GM21737 (cell line): ENCODE data around the gene CELF6.
"Not testable (repeated sequence)": the region's sequence is repeated elsewhere in the genome, so short reads cannot be mapped to it uniquely, and the experiment has no call there.

ENCODE experiments used
- ATAC-seq: cut with Tn5 transposase; IDR thresholded peaks from one replicate; pipeline ENCODE4 v1.9.1; 2021; ENCODE audit warnings: mild to moderate bottlenecking, moderate library complexity; ENCODE audit not compliant: unreplicated experiment

The CELF6 gene

DNA sequence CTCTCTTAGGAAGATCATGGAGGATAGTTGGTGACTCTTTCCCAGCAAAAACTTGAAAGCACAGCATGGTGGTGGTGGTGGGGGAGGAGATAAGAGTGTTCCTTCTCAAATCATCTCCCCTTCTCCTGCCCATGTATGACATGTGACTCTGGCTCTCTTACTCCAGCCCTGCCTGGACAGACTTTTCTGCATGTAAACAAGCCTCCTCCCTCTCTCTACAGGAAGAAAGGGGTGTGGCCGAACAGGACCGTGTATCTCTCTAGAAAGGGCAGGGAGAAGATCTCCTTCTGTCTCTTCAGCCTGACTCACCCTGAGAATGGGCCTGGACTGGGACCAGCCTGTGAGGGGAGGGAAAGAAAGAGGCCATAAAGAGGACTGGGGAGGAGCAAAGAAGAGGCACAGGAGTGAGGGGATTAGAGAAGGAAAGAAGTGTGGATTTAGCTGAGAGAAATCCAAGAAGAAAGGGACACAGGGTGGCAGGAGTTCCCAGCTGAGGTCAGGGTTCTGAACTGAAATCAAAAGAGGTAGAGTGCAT lies 1.5 kb downstream of the CELF6 start:
- ATAC-seq = no peak

DNA sequence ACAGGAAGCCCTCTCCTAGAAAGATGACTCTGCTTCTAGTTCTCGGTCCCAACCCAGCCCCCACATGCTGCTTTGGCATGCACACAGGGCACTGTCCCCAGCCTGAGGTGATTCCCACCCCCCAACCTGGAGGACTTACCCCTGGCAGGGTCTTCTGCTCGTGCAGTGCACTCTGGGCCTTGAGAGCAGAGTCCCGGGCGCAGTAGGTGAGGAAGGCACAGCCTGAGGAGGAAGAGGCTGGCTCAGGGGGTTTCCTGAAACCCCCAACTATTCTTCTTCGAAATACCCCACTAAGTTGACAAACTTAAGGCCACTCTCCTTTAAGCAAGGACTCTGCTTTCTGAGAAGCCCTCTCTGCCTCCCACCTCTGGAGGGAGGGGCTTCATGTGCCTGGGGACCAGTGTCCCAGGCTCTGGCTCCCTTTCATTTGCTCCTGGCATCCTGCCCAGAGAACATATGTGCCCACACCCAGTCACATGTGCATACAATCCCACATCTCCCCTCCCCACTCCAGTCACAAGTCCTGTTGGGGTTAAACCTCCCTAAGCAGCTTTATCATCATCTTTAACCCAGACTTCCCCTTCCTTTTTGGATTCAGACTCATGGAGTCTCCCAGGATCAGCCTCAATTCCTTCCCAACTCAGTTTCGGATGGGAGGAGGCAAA lies 4.1 kb downstream of the CELF6 start:
- ATAC-seq = no peak

DNA sequence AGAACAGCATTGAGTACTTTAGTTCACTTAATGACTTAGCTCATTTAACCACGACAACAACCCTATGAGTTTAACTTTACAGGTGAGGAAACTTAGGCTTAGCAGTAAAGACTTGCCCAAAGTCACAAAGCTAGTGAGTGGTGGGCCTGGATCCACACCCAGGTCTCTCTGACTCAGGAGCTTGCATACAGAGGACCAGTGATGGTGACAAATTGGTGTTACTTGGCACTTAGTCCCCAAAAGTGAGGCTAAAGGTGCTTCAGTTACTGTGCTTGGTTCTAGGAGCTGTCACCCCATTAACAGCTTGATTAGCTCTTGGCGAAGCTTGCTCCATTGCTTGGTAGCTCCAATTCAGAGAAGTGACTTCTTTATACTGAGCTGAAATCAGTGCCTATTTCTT lies 6.1 kb downstream of the CELF6 start:
- ATAC-seq = no peak

DNA sequence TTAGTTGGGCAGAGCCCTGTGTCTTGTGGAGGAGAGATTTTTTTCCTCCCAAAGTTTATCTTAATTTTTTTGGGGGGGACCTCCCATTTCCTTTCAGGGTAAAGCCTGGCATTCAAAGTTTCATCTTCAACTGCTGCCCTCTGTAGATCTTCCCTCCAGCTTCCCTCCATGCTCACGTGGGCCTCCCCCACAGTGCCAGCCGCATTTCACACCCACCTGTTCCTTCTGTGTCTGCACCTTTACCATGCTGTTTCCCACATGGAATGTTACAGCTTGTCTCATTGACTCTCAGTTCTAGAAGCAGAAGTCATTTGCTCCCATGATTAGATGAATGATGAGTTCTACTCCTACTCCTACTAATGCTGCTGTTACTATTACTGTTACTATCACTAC lies 6.5 kb downstream of the CELF6 start:
- no peak for ATAC-seq

DNA sequence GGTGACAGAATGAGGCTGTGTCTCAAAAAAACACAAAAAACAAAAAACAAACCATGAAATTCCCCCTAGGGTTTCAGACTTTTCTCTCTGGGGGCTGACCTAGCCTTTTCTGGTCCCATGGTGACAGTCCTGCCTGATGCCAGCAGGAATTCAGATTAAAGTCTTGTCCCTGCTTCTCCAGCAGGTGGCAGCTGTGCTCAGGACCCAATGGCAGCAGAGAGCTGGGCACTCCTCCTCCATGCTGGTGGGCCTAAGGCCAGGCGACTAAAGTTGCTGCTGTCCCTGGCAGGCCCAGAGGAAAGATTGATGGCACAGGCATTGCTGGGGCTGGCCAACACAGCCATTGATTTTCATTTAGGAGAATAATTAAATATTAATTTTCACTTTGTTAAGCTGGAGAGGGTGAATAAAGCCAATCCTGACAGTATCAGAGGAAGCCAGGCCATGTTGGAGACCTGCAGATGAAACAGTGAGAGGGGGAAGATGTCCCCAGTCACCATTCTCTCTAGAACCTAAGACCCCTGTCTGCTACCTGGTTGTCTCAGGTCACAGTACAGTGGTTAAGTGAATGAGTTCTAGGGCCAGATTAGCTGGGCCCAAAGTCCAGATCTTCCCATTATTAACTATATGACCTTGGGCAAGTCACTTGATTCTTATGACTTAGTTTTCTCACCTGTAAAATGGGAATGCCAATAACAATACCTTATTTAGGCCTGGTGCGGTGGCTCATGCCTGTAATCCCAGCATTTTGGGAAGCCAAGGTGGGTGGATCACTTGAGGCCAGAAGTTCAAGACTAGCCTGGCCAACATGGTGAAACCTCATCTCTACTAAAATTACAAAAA lies 7.1 kb downstream of the CELF6 start:
- ATAC-seq = no peak

DNA sequence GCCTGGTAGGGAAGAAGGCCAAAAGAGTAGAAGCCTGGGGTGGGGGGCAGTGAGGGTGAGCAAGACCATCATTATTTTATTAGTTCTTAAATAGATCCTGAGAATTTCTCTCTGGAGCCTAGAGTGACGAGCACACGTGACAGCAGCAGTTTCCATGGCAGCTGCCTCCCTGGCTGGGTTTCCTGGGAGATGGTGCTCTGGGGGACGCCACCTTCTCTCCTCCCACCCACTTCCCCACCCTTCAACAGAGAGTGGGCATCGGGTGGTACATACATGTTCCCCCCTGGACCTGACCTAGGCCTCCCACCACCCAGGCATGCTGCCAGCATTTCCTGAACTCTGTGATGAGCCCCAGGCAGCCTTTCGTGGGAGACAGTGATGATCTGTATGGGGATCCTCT lies 12.9 kb downstream of the CELF6 start:
- no peak for ATAC-seq

DNA sequence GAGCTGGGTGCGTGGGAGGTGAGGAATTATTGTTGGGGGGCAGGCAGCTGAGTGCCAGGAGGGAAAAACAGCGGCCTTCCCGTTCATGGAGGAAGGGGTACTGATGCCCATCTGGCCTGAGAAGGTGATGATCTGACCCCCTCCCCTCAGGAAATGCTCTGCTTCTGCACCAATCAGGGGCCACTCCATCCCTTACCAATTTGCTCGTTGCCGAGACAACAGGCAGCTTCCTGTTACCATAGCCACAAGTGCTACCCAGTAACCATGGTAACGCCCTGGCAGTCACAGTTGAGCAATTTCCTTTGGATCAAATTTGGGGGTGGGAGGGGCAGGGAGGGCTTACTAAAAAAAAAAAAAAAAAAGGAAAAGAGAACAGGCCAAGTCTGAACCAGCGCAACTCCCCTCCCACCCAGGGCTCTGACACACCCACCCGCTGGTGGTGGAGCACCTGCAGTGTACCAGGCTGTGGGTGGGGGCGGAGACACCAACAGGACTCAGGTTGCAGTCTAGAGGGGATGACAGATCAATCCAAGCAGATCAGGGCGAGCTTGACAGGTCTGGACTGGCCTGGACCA lies 13.7 kb downstream of the CELF6 start:
- no peak for ATAC-seq

DNA sequence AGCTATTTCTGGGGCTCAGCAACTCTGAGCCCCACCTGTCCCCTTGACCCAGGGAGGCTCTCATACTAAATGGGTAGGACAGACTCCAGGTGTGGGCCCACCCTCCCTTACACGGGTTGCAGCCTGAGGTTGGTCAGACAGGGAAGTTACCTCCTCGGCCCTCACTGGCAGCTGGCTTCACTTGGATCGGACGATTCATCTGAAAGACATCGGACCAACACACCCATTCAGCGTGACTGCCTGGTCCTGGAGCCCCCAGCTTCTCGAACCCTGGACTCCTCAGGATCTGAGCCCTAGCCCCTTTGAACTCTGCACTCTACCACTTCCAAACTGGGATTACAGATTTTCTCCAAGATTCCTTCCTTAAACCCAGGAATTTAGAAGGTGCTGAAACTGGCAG lies 15.4 kb downstream of the CELF6 start:
- no peak for ATAC-seq

DNA sequence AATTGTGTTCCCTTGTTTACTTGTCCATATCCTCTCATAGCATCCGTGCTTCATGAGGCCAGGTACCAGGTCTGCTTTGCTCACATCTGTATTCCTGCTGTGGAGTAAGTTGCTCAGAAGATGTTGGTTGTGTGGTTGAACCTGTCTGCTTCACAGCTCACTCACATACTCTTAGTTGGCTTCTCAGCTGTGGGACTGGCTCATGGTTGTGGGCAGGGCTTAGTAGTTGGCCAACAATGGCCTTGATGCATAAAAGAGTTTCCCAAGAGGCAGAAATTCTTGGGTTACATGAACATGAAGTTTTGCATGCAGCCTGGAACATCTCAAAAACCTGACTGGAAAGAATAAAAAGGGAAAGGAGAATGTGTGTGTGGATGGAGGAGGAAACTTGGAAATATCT lies 17.0 kb downstream of the CELF6 start:
- no peak for ATAC-seq

DNA sequence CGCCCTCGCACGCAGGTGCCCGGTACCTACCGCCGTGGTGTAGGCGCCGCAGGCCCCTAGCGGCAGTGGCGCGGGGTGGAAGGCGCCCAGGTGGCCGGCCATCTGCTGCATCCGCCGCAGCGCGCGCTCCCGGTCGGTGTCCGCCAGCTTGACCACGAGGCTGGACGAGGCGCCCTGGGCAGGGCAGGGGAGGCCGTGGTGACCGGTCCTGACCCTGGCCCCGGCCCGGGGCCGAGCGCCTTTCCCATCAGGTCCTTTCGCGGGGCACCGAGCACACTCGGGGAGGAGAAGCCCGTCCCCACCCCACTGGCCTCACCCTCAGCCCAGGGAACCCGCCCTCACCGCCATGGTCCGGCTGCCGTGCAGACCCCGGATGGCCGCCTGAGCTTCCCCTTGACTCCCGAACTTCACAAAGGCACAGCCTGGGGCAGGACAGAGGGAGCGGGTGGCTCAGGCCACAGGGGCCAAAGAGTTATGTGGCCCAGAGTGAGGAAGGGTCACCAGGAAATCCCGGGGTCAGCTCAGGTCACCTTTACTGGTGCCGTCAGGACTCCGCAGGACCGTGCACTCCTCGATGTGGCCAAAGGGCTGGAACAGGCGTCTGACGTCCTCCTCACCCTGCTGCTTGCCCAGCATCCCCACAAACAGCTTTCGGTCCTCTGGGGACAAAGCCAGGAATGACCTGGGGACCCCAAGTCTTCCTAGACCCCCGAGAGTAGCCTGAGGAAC lies 30.2 kb downstream of the CELF6 start:
- ATAC-seq = no peak

DNA sequence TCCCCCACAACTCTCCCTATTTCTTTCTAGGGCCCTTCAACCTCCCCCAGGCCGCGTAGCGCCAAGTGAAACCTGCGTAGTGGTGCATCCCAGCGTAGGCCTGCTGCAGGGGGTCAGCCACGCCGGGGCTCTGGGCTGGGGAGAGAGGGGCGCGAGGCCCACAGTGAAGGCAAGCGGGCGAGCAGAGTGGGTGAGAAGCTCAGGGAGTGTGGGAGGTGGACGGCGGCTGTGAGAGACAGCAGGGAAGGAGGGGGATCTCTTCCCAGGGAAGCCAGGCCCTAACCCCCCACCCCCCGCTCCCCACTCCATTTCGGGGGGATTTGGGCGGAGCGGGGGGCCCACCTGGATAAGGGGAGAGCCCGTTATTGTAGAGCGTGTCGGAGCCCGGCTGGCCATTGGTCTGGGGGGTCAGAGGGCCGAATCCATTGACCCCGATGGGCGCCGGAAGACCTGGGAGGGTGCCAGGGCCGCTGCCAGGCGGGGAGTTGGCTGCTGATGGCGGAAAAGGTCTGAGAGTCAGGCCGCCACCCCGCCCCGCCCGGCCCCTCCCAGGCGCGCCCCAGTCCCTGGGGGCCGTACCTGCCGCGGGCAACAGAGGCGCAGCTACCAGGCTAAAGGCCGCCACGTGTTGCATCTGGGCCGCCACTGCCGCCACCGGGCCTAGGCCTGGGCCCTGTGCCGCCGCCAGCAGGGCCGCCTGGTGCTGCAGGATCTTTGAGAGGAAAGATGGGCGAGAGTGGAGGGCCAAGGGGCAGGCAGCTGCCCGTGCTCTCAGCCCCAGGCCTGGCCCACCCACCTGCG lies 31.0 kb downstream of the CELF6 start:
- no peak for ATAC-seq

DNA sequence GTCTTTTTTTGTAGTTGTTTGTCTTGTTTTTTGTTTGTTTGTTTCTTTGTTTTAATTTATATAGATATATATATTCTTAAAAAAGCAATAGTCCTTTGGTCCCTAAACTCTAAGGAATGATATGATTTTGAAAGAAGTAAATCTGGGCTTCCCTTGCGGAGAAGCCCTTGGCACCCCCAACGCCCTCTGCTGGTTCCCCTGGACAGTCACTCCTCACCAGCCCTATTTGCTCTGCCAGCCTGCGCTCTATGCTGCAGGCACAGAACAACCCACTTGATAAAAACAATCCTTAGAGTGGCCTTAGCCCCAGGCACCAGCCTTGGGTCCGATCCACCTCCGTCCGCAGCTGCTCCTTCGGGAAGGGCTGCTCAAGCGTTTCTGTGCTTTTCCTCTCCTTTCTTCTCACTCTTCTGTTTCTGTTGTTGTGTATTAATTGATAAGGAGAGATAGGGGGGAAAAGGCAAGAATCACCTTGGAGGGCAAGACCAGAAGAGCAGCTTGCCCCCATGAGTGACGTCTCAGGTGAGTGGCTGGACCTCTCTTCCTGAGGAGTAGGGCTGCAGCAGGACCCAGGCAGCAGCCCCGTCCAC lies 33.9 kb downstream of the CELF6 start:
- no peak for ATAC-seq

DNA sequence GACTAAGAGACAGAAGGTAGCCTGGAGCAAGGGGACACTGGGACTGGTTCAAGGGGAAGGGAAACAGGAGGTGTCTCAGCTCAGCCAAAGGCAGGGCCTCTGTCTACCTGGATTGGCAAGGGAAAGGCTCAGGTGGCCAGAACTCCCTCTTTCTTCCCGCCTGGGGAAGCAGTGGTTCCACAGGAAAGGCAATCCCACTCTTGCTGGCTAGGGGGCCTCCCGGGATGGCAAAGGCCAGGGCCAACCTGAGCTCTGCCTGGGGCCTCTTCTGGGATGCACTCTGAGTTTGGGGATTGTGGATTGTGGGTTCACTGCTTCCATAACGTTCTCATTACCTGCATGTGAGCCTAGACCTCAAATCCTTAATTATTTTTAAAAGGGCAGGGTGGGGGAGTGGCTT lies 34.6 kb downstream of the CELF6 start:
- no peak for ATAC-seq

DNA sequence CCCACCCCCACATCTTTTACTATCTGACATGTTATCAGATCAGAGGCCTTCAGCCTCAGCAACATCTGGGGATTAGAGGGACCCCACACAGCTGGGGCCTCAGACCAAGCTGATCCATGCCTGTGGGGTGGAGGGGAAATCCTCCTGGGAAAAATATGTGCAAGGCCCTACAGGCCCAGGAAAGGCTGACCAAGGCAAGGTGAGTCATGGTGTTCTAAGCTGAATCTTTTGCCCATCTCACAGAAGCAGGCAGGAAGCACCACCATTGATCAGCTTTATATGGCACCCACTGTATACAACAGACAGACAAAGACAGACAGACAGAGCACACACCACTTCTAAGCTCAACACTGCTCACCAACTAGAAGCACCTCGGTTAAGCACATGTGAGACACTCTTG lies 35.2 kb downstream of the CELF6 start:
- ATAC-seq = no peak

DNA sequence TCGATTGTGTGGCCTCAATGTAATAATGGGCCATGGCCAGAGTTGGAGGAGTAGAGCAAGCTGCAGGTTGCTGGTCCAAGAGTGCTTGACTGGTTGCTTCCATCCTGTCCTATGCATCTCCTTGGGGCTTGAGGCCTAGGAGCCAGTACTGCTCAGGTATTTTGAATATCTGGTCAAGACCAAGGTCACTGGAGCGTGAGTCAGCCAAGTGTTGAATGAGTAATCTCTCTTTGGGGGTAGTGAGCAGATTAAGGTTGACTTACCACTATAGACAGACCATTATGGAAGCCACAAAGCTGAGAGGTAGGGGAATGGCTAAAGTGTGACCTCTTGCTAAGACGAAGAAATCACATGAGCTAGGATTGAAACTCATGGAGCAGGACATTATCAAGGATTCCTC lies 38.2 kb downstream of the CELF6 start:
- no peak for ATAC-seq

DNA sequence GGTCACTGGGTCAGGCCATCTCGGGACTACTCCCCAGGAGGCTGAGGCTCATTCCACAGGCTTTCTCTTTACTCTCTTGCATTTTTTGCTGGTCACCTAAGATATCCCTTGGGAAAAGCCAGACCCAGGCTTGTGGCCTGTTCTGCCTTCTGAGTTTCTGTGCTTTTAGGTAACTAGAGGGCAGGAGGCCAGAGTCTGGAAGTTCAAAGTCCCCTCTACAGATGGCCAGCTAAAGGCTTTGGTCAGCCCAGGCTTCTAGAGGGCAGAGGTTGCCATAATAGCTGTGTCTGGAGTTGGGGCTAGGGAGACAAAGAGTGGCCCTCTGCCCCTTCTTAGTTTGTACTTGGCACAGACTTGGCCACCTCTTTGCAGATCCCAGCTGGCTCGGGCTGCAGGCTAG lies 39.2 kb downstream of the CELF6 start:
- no peak for ATAC-seq

DNA sequence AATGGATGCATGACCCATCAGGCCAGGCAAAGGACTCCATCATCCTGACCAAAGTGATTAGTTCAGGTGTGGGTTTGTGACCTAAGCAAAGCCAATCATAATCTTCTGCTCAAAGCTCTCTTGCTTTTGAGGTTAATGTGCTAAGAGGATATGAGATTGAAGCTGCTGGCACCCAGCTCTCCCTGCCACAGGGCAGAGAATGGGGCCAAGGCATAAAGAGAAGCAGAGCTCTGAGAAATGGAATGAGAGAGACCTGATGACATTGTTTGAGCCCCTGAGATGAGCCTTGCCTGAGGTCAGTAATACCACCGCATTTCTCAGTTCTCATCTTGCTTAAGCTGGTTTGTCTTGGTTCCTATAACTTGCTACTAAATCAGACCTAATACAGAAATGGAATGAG lies 41.2 kb downstream of the CELF6 start:
- no peak for ATAC-seq

DNA sequence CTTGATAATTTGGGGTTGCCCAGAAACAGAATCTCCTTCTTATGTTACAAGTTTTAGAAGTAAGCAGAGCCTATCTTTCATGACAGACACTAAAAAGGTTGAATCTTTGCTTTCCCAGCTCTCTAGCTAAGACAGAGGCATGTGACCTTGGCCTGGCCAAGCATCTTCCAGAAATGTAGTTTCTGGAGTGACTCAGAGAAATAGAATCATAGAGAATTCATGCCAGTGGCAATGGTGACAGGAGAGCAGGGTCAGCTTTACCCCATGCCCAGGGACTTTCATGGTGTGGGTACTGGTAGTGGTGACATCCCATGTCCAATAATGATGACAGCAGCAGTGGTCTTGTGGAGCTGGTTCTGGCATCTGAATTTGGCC lies 43.6 kb downstream of the CELF6 start:
- ATAC-seq = no peak

DNA sequence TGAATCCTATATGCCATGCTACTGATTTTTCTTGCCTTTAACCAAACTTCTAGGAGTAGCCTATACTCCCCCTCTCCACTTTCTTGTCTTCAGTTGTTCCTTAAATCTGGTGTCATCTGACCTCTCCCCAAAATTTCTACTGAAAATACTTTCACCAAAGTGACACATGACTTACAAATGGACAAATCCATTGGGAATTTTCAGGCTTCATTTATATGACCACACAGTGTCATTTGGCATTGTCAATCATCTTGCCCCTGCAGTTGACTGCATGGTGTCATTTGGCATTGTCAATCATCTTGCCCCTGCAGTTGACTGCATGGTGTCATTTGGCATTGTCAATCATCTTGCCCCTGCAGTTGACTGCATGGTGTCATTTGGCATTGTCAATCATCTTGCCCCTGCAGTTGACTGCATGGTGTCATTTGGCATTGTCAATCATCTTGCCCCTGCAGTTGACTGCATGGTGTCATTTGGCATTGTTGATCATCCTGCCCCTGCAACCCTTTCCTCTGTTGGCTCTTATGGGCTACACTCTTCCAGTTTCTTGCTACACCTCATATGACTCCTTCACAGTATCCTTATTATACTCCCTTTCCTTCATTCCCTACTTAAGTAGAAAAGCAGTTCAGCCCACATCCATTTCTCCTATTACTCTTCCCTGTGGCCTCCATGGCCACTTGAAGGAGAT lies 44.2 kb downstream of the CELF6 start:
- not testable (repeated sequence) for ATAC-seq

DNA sequence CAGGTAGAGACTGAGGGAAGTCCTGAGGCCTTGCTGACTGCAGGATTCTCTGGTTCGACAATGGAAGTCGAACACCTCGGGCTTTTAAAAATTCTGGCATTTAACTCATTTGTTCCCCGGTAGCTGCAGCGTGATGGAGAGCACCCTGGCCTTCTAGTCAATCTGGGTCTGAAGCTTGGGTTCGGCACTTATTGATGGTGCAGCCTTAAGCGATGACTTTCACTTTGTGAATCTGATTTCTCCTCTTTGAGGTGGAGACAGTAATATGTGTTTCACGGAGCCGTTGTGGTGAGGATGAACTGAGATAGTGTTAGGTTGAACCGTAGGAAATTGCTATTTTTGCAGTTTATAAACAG lies 47.0 kb downstream of the CELF6 start:
- ATAC-seq = no peak
